C4-2B (cell line): ENCODE measurements around the gene GHRHR.

Source experiments
- CTCF ChIP-seq: fragments of 450-650 bp; conservative IDR thresholded peaks from 2 replicates; pipeline ENCODE4 v1.5.1; 2017; ENCODE audit warnings: mild to moderate bottlenecking
- ZFX ChIP-seq: fragments of 450-650 bp; IDR thresholded peaks from 2 replicates; pipeline ENCODE4 v1.6.1; 2017

DNA sequence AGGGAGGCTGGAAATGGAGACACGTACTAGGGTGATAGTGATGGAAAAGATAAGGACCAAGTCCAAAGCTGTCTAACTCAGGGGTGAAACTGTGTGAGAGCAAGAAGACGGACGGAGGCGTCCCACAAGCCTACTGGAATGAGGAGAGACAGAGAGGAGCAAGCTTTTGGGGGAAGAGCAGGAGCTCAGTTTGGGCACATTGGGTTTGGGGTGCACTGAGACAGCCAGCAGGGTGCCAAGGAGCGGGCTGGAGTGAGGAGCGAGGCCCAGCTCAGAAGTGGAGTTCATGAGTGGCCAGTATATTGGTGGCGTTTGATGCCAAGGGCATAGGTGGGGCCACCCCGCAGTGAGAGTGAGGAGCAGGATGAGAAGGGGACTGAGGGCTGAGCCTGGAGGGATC, 22.6 kb downstream of the GHRHR start:
- TF ChIP-seq CTCF (no peak), ZFX (no peak)
